ENCODE data around the gene ANKRD28. TPM values are rescaled to one million over a fixed set of nuclear protein-coding genes. Genes with fewer than 3 reads are reported as not detected.
"Not testable (repeated sequence)": the region's sequence is repeated elsewhere in the genome, so short reads cannot be mapped to it uniquely, and the experiment has no call there.

The ANKRD28 gene
- 10 to 100 TPM; 40.7 to 46.2 TPM for total RNA-seq

DNA sequence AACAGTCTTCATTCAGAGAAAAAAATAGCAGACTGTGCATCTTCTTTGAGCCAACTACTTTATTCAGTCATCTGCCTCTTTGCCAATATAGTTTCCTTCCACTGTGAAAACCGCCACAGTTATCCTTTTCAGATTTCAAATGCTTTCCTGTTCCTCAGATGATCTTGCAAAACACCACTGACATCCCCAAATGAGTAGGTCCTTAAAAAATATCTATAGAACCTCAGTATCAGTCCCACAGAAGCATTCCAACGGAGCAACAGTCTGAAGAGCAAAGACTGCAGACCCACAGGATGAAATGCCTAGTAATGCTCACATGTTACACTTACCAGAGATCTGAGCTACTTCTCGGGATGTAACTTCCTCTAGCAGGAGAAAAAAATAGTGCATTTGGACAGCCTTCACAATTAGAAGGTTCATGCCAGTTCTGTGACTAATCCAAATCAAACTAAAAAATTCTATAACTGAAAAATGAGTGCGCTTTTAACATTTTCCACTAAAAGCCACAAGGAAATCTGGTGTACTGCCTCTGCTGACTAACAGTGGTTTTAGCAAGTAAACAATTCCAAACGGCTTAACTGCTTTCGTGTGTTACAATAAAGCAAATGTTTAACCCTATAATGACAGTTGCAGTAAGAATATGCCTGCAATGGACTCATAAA lies at the start of gene ANKRD28:
TSS of gene ANKRD28 (minus strand) at position 338 of the 662 bp plus-strand sequence. CDS start 1,458 bp downstream, outside the sequence.
- intact Hi-C loops (cut with DNase I), result no loop called here
- H3K4me3 ChIP-seq, result peak within 1 kb of the TSS; percentile 14
- no peaks in the 10 kb centered on the region for H3K4me1 ChIP-seq
- H3K9me3 ChIP-seq, result no peaks in the 10 kb centered on the region
- H3K27ac ChIP-seq, result peak within 1 kb of the TSS; percentile 78
- H3K36me3 ChIP-seq, result no peaks in the 10 kb centered on the region
- H3K9ac ChIP-seq (ENCODE audit: low read depth in 2 of 2, low read length in 2 of 2), result peak within 1 kb of the TSS; percentile 31 to 56
- DNase-seq, result peak; percentile 26
- TF ChIP-seq, protein P1, sequence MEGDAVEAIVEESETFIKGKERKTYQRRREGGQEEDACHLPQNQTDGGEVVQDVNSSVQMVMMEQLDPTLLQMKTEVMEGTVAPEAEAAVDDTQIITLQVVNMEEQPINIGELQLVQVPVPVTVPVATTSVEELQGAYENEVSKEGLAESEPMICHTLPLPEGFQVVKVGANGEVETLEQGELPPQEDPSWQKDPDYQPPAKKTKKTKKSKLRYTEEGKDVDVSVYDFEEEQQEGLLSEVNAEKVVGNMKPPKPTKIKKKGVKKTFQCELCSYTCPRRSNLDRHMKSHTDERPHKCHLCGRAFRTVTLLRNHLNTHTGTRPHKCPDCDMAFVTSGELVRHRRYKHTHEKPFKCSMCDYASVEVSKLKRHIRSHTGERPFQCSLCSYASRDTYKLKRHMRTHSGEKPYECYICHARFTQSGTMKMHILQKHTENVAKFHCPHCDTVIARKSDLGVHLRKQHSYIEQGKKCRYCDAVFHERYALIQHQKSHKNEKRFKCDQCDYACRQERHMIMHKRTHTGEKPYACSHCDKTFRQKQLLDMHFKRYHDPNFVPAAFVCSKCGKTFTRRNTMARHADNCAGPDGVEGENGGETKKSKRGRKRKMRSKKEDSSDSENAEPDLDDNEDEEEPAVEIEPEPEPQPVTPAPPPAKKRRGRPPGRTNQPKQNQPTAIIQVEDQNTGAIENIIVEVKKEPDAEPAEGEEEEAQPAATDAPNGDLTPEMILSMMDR (IDR thresholded peaks at IDR 0.05), result peak; percentile 21
- H3K27me3 ChIP-seq, result no peaks in the 10 kb centered on the region

DNA sequence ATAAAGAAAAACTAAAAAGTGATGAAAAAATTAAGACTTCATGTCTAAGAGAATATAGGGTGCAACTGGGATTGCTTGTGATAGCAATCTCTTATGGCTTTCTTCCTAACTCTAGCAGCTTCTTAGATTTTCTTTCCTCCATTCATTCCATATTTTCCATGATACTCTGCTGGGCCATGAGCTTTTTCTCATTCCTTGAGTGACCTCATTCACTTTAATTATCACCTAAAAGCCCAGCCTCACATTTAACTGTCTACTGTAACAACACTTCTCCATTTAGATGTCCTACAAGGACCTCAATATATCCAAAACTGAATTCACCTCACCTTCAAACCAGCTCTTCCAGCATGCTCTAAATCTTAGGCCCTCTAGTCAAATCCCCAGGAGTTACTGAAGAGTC lies 49.5 kb upstream of the ANKRD28 start:
- Histone ChIP-seq H3K27me3 (no peaks in the 10 kb centered on the region), H3K4me3 (no peak overlapping the region), H3K27ac (no peak overlapping the region), H3K36me3 (no peaks in the 10 kb centered on the region), H3K9me3 (no peaks in the 10 kb centered on the region), H3K9ac (ENCODE audit: low read depth in 2 of 2, low read length in 2 of 2) (no peak overlapping the region), H3K4me1 (no peaks in the 10 kb centered on the region)
- intact Hi-C loops (cut with DNase I), result no loop called here
- TF ChIP-seq, protein P1 (IDR thresholded peaks at IDR 0.05), result no peak
- DNase-seq, result no peak

DNA sequence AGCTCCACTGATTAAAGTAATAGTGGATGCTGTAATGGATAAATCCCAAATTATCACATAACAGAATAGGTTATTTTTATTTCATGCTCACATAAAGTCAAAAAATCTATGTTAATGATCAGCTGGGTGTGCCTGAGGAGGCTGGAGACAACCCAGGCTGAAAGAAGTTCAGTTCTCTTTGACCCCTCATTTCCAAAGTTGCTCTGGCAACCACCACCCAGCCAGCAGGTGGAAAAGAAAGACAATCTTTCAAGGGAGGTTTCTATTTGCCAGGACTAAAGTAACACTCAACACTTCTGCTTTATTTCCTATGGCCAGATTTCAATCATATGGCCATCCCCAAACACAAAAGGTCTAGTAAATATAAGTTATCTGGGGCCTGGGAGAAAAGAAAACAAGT lies 48.8 kb upstream of the ANKRD28 start:
- DNase-seq, result no peak
- H3K9ac ChIP-seq (ENCODE audit: low read depth in 2 of 2, low read length in 2 of 2), result no peak overlapping the region
- H3K9me3 ChIP-seq, result no peaks in the 10 kb centered on the region
- intact Hi-C loops (cut with DNase I), result no loop called here
- H3K36me3 ChIP-seq, result no peaks in the 10 kb centered on the region
- H3K4me1 ChIP-seq, result no peaks in the 10 kb centered on the region
- TF ChIP-seq, protein P1 (IDR thresholded peaks at IDR 0.05), result no peak
- no peak overlapping the region for H3K27ac ChIP-seq
- no peak overlapping the region for H3K4me3 ChIP-seq
- H3K27me3 ChIP-seq, result no peaks in the 10 kb centered on the region

GRCh38 chr3:15845475-15845874 lies 47.7 kb upstream of the ANKRD28 start:
- no peak overlapping the region for H3K4me3 ChIP-seq
- DNase-seq, result no peak
- no peak overlapping the region for H3K27ac ChIP-seq
- H3K36me3 ChIP-seq, result no peaks in the 10 kb centered on the region
- no peaks in the 10 kb centered on the region for H3K27me3 ChIP-seq
- intact Hi-C loops (cut with DNase I), result no loop called here
- TF ChIP-seq, protein P1 (IDR thresholded peaks at IDR 0.05), result no peak
- no peak overlapping the region for H3K9ac ChIP-seq (ENCODE audit: low read depth in 2 of 2, low read length in 2 of 2)
- H3K4me1 ChIP-seq, result no peaks in the 10 kb centered on the region
- H3K9me3 ChIP-seq, result no peaks in the 10 kb centered on the region

DNA sequence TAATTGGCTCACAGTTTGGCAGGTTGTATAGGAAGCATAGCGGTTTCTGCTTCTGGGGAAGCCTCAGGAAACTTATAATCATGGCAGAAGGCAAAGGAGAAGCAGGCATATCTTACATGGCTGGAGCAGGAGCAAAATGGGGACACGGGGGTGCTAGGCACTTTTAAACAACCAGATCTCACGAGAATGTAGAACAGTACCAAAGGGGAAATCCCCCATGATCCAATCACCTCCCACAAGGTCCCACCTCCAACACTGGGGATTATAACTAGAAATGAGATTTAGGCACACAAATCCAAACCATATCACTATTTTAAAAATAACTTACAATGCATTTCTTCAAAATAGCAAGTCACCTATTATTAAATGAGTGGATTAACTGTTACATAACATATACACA lies 47.1 kb upstream of the ANKRD28 start:
- Histone ChIP-seq H3K9me3 (no peaks in the 10 kb centered on the region), H3K27me3 (no peaks in the 10 kb centered on the region), H3K4me1 (no peaks in the 10 kb centered on the region), H3K36me3 (no peaks in the 10 kb centered on the region), H3K4me3 (no peak overlapping the region), H3K27ac (no peak overlapping the region), H3K9ac (ENCODE audit: low read depth in 2 of 2, low read length in 2 of 2) (no peak overlapping the region)
- TF ChIP-seq, protein P1 (IDR thresholded peaks at IDR 0.05), result no peak
- no peak for DNase-seq
- intact Hi-C loops (cut with DNase I), result no loop called here

GRCh38 chr3:15841091-15841973 lies 43.6 kb upstream of the ANKRD28 start:
- H3K9ac ChIP-seq (ENCODE audit: low read depth in 2 of 2, low read length in 2 of 2); DNase-seq; H3K9me3 ChIP-seq; H3K36me3 ChIP-seq; H3K4me3 ChIP-seq; intact Hi-C loops (cut with DNase I); H3K27ac ChIP-seq; H3K4me1 ChIP-seq; H3K27me3 ChIP-seq: not testable (repeated sequence)

All from colonic mucosa (tissue), 4 donors.